Measurements from ENCODE around the gene IPPK. TPM values are rescaled to one million over a fixed set of nuclear protein-coding genes. Genes with fewer than 3 reads are reported as not detected.

IPPK gene
- total and polyA plus RNA-seq, 7 experiments from 2014 or later = 2.8 to 12.8 (median 7.4) TPM

DNA sequence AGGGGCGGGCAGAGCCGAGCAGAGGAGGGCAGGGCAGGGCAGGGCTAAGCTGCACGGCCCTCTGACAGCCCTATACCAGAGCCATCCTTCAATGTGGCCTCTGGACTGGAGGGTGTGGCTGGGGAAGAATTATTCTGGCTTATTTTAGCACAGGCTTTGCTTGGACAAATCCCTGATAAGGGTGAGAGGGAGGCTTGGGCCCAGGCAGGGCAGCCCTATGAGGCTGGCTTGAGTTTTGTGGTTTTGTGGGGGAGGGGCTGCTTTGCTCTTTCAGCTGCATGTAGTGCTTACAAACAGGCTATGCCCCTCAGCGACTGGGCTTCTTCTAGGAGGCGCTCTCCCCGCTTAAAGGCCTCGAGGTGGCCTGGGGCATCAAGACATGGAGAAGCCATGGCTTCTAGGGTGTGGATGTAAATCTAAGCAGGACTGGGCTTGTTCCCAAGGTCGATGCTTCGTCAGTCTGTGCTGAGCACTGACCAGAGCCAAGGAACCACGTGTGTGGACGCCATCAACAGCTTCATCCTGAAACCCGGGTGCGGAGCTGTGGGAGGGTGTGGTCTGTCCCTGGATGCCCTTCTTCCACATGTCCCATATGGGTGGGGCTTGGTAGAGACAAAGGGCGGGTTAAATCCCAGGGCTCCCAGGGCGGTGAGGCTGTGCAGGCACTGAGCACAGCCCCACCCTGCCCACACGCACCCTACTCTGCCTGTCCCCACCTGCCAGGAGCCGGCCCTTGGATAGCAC is 45.7 kb upstream of the IPPK start:
- H3K9me3 ChIP-seq (ENCODE audit: control insufficient read depth in 2 of 3, low read length in 3 of 3) = no peaks in the 10 kb centered on the region
- no peak for ATAC-seq
- no peaks in the 10 kb centered on the region for H3K27me3 ChIP-seq (ENCODE audit: control insufficient read depth in 2 of 2, insufficient read depth in 2 of 2, low read length in 2 of 2)
- no peak overlapping the region for H3K27ac ChIP-seq (ENCODE audit: low read depth, low read length)
- intact Hi-C loops (cut with micrococcal nuclease) = loop anchor here (1.0 to 5.0 kb wide), 5 partner anchors 45 to 1247 kb away; partner anchors contain the start of gene IPPK (in 1 of the 2)
- ChIA-PET CTCF (interaction anchor here (0.6 to 4.6 kb wide), 5 partner anchors 53 to 305 kb away, joined by 3 to 60 read pairs (median 4); no protein-coding TSS in a partner anchor), POLR2A (no interaction called here)
- no peaks in the 10 kb centered on the region for H3K27me3 Mint-ChIP-seq
- no peak overlapping the region for H3K4me3 ChIP-seq (ENCODE audit: low read length)
- peaks cover 0 to 78% (median 10%) of the 10 kb centered on the region in 3 experiments for H3K36me3 ChIP-seq (ENCODE audit: control insufficient read depth in 2 of 3, insufficient read depth in 3 of 3, low read length in 3 of 3)
- no peak for DNase-seq
- H3K4me3 Mint-ChIP-seq = no peak overlapping the region
- peaks cover 16 to 28% (median 22%) of the 10 kb centered on the region in 7 donors for H3K4me1 Mint-ChIP-seq
- no peaks in the 10 kb centered on the region for H3K9me3 Mint-ChIP-seq
- H3K36me3 Mint-ChIP-seq = peaks cover 10 to 59% (median 19%) of the 10 kb centered on the region in 5 donors
- peaks cover 14 to 23% of the 10 kb centered on the region in 2 donors for H3K4me1 ChIP-seq (ENCODE audit: control insufficient read depth in 2 of 2, insufficient read depth in 2 of 2, low read length in 2 of 2)
- H3K27ac Mint-ChIP-seq = peak overlapping the region in 1 of 9 donors; percentile 26

DNA sequence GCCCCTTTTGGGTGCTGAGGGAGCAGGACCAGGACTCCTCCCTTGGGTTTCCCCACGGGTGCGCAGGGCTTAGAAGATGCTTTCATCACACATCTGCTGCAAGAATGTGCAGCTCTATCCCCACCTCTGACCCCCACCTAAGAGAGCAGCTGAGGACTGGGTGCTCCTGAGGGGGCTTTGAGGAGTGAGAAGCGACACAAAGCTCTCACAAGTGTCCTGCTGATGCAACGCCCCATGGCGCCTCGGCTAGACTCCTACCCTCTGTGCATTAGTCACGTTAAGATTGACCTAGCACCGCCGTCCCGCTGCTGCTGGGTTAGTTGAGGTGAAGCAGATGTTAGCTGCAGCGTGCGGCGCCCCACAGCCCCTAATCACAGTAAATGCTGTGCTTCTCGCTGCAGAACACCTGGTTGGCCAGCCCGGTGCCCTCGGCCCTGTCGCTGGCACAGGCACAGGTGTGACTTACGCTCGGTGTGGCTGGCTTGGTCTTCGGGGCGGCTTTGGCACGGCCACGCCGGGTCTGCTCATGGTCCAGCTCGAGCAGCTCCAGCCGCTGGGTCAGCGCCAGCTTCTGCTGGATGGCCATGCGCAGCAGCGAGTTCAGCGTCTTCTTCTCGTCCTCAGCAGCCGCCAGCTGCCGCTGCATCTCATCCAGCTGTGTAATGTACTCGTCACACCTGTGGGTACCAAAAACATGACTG is 45.0 kb upstream of the IPPK start:
- ChIA-PET POLR2A (no interaction called here), CTCF (interaction anchor here (4.6 kb wide), 1 partner anchor 74 kb away, joined by 60 read pairs; no protein-coding TSS in a partner anchor)
- no peak overlapping the region for H3K27ac ChIP-seq (ENCODE audit: low read depth, low read length)
- intact Hi-C loops (cut with micrococcal nuclease) = loop anchor here in 1 of 2 donors (5.0 kb wide), 2 partner anchors 92 to 1247 kb away; no protein-coding TSS in a partner anchor
- peaks cover 16 to 30% (median 22%) of the 10 kb centered on the region in 7 donors for H3K4me1 Mint-ChIP-seq
- no peaks in the 10 kb centered on the region for H3K27me3 Mint-ChIP-seq
- peaks cover 0 to 71% (median 10%) of the 10 kb centered on the region in 3 experiments for H3K36me3 ChIP-seq (ENCODE audit: control insufficient read depth in 2 of 3, insufficient read depth in 3 of 3, low read length in 3 of 3)
- H3K9me3 Mint-ChIP-seq = no peaks in the 10 kb centered on the region
- H3K4me3 ChIP-seq (ENCODE audit: low read length) = no peak overlapping the region
- ATAC-seq (no peak), DNase-seq (no peak)
- H3K27me3 ChIP-seq (ENCODE audit: control insufficient read depth in 2 of 2, insufficient read depth in 2 of 2, low read length in 2 of 2) = no peaks in the 10 kb centered on the region
- H3K27ac Mint-ChIP-seq = no peak overlapping the region
- H3K4me3 Mint-ChIP-seq = no peak overlapping the region
- no peaks in the 10 kb centered on the region for H3K9me3 ChIP-seq (ENCODE audit: control insufficient read depth in 2 of 3, low read length in 3 of 3)
- H3K4me1 ChIP-seq (ENCODE audit: control insufficient read depth in 2 of 2, insufficient read depth in 2 of 2, low read length in 2 of 2) = peaks cover 14 to 23% of the 10 kb centered on the region in 2 donors
- H3K36me3 Mint-ChIP-seq = peaks cover 5 to 53% (median 19%) of the 10 kb centered on the region in 5 donors

DNA sequence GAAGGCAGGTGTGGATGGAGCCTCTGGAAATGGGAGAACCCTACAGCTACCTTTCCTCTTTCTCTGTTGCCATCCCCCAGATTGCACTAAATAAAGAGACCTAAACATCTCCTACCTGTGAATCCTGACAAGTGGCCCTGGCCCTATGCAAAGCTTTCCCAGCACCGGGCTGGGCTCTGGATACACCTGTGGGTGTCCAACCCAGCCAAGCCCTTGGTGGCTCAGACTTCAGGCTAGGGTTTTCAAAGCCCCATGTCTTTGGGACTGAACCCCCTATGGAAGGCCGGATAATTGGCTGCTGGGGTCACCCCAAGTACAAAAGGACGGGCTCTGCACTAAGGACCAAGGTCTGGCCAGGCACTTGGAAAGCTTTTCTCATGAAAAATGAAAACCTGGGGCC is 44.1 kb upstream of the IPPK start:
- peaks cover 0 to 49% (median 22%) of the 10 kb centered on the region in 5 donors for H3K36me3 Mint-ChIP-seq

DNA sequence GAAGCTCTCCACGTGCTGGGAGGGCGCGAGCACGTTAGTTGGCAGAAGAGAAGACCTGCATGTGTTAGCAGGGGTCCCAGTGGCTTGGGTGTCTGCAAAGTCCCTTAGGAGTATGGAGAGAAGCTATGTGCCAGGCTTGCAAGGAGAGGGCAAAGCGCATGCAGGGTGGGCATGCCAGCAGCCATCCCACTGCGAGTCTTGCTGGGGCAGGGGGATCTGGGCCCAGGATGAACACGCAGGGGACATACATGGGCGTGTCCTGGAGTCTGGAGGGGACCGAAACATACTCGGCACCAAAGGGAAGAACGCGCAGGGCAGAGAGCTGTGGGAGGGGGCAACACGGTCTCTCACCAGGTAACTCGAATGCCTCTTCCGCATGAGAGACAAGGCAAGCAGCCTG is 43.6 kb upstream of the IPPK start:
- Mint-ChIP-seq H3K36me3 (peaks cover 0 to 52% (median 22%) of the 10 kb centered on the region in 5 donors), H3K9me3 (no peaks in the 10 kb centered on the region), H3K27me3 (no peaks in the 10 kb centered on the region), H3K4me1 (peaks cover 16 to 33% (median 22%) of the 10 kb centered on the region in 7 donors), H3K27ac (peak overlapping the region in 8 of 9 donors; percentile 34 to 94 (median 84)), H3K4me3 (no peak overlapping the region)
- ATAC-seq (no peak), DNase-seq (no peak)
- Histone ChIP-seq H3K9me3 (ENCODE audit: control insufficient read depth in 2 of 3, low read length in 3 of 3) (no peaks in the 10 kb centered on the region), H3K36me3 (ENCODE audit: control insufficient read depth in 2 of 3, insufficient read depth in 3 of 3, low read length in 3 of 3) (peaks cover 0 to 63% (median 10%) of the 10 kb centered on the region in 3 experiments), H3K4me1 (ENCODE audit: control insufficient read depth in 2 of 2, insufficient read depth in 2 of 2, low read length in 2 of 2) (peaks cover 14 to 23% of the 10 kb centered on the region in 2 donors), H3K4me3 (ENCODE audit: low read length) (no peak overlapping the region), H3K27me3 (ENCODE audit: control insufficient read depth in 2 of 2, insufficient read depth in 2 of 2, low read length in 2 of 2) (no peaks in the 10 kb centered on the region), H3K27ac (ENCODE audit: low read depth, low read length) (no peak overlapping the region)
- ChIA-PET POLR2A (interaction anchor here (1.1 to 1.8 kb wide), 2 partner anchors 43 to 50 kb away, joined by 4 to 6 read pairs; partner anchors contain the start of gene IPPK), CTCF (interaction anchor here (0.6 to 0.7 kb wide), 3 partner anchors 23 to 560 kb away, joined by 3 read pairs; no protein-coding TSS in a partner anchor)
- intact Hi-C loops (cut with micrococcal nuclease) = no loop called here

More for the DNA sequence above, 44.1 kb upstream of the IPPK start:
- ATAC-seq (no peak), DNase-seq (no peak)
- Histone ChIP-seq H3K36me3 (ENCODE audit: control insufficient read depth in 2 of 3, insufficient read depth in 3 of 3, low read length in 3 of 3) (peaks cover 0 to 68% (median 10%) of the 10 kb centered on the region in 3 experiments), H3K27ac (ENCODE audit: low read depth, low read length) (no peak overlapping the region), H3K27me3 (ENCODE audit: control insufficient read depth in 2 of 2, insufficient read depth in 2 of 2, low read length in 2 of 2) (no peaks in the 10 kb centered on the region), H3K4me1 (ENCODE audit: control insufficient read depth in 2 of 2, insufficient read depth in 2 of 2, low read length in 2 of 2) (peaks cover 14 to 23% of the 10 kb centered on the region in 2 donors), H3K9me3 (ENCODE audit: control insufficient read depth in 2 of 3, low read length in 3 of 3) (no peaks in the 10 kb centered on the region), H3K4me3 (ENCODE audit: low read length) (no peak overlapping the region)
- Mint-ChIP-seq H3K4me1 (peaks cover 16 to 33% (median 22%) of the 10 kb centered on the region in 7 donors), H3K27ac (peak overlapping the region in 2 of 9 donors; percentile 34 to 94), H3K27me3 (no peaks in the 10 kb centered on the region), H3K9me3 (no peaks in the 10 kb centered on the region), H3K4me3 (no peak overlapping the region)
- ChIA-PET CTCF (interaction anchor here (0.6 to 0.7 kb wide), 3 partner anchors 23 to 561 kb away, joined by 3 read pairs; no protein-coding TSS in a partner anchor), POLR2A (interaction anchor here (1.8 kb wide), 1 partner anchor 50 kb away, joined by 6 read pairs; no protein-coding TSS in a partner anchor)
- intact Hi-C loops (cut with micrococcal nuclease) = no loop called here

- Mint-ChIP-seq H3K36me3 (peaks cover 0 to 49% (median 22%) of the 10 kb centered on the region in 5 donors), H3K27ac (peak overlapping the region; percentile 49 to 95 (median 92)), H3K9me3 (no peaks in the 10 kb centered on the region), H3K4me3 (peak overlapping the region in 2 of 10 donors; percentile 37 to 77), H3K27me3 (no peaks in the 10 kb centered on the region), H3K4me1 (peaks cover 16 to 33% (median 22%) of the 10 kb centered on the region in 7 donors)
- H3K4me1 ChIP-seq (ENCODE audit: control insufficient read depth in 2 of 2, insufficient read depth in 2 of 2, low read length in 2 of 2) = peaks cover 14 to 23% of the 10 kb centered on the region in 2 donors
- intact Hi-C loops (cut with micrococcal nuclease) = no loop called here
- no peaks in the 10 kb centered on the region for H3K9me3 ChIP-seq (ENCODE audit: control insufficient read depth in 2 of 3, low read length in 3 of 3)
- ChIA-PET POLR2A (interaction anchor here (1.1 to 1.8 kb wide), 2 partner anchors 43 to 51 kb away, joined by 4 to 6 read pairs; partner anchors contain the start of gene IPPK), CTCF (interaction anchor here (0.6 kb wide), 1 partner anchor 49 kb away, joined by 3 read pairs; no protein-coding TSS in a partner anchor)
- H3K27me3 ChIP-seq (ENCODE audit: control insufficient read depth in 2 of 2, insufficient read depth in 2 of 2, low read length in 2 of 2) = no peaks in the 10 kb centered on the region
- no peak overlapping the region for H3K27ac ChIP-seq (ENCODE audit: low read depth, low read length)
- DNase-seq (no peak), ATAC-seq (no peak)
- peaks cover 0 to 55% (median 10%) of the 10 kb centered on the region in 3 experiments for H3K36me3 ChIP-seq (ENCODE audit: control insufficient read depth in 2 of 3, insufficient read depth in 3 of 3, low read length in 3 of 3)
- no peak overlapping the region for H3K4me3 ChIP-seq (ENCODE audit: low read length)
Observed at GRCh38 chr9:92712767-92713166, 42.8 kb upstream of the IPPK start.

GRCh38 chr9:92711844-92712243 is 41.9 kb upstream of the IPPK start:
- peaks cover 16 to 37% (median 22%) of the 10 kb centered on the region in 7 donors for H3K4me1 Mint-ChIP-seq
- no peaks in the 10 kb centered on the region for H3K27me3 Mint-ChIP-seq
- H3K27ac ChIP-seq (ENCODE audit: low read depth, low read length) = peak overlapping the region; percentile 53
- H3K27ac Mint-ChIP-seq = peak overlapping the region; percentile 66 to 95 (median 92)
- peak overlapping the region; percentile 38 to 83 (median 78) for H3K4me3 Mint-ChIP-seq
- H3K4me1 ChIP-seq (ENCODE audit: control insufficient read depth in 2 of 2, insufficient read depth in 2 of 2, low read length in 2 of 2) = peaks cover 14 to 23% of the 10 kb centered on the region in 2 donors
- H3K4me3 ChIP-seq (ENCODE audit: low read length) = peak overlapping the region; percentile 37
- ATAC-seq (peak; percentile 23), DNase-seq (peak in 1 of 9 donors; percentile 10)
- peaks cover 0 to 46% (median 22%) of the 10 kb centered on the region in 5 donors for H3K36me3 Mint-ChIP-seq
- ChIA-PET CTCF (no interaction called here), POLR2A (no interaction called here)
- intact Hi-C loops (cut with micrococcal nuclease) = no loop called here
- no peaks in the 10 kb centered on the region for H3K27me3 ChIP-seq (ENCODE audit: control insufficient read depth in 2 of 2, insufficient read depth in 2 of 2, low read length in 2 of 2)
- H3K9me3 Mint-ChIP-seq = no peaks in the 10 kb centered on the region
- H3K36me3 ChIP-seq (ENCODE audit: control insufficient read depth in 2 of 3, insufficient read depth in 3 of 3, low read length in 3 of 3) = peaks cover 0 to 46% (median 10%) of the 10 kb centered on the region in 3 experiments
- no peaks in the 10 kb centered on the region for H3K9me3 ChIP-seq (ENCODE audit: control insufficient read depth in 2 of 3, low read length in 3 of 3)

Data from naive thymus-derived CD4-positive, alpha-beta T cell (primary cell).